ENCODE data around the gene APBA1. TPM values are rescaled to one million over a fixed set of nuclear protein-coding genes. Genes with fewer than 3 reads are reported as not detected.

APBA1 gene
- total and polyA plus RNA-seq, 2 donors (not counting 3 experiments of a cell fraction or from before 2014, with no cell fraction given): 6.1 to 11.3 TPM

DNA sequence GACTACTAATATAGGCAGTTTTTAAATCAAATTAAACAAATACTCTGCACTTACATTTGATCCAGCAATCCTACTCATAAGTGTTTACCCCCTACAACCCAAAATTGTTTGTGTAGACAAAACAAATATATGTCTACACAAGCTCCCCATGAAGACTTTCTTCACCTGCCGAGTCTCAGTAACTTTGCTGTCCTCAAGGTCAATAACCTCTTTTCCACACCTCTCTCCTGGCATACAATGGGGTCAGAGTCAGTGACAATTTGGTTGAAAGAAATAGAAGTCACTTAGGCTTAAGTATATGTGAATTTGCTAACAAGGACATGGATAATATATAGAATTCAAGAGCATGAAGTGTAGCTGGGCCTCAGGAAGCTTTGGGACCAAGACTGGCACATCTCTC lies 29.1 kb downstream of the APBA1 start:
- no TSS peak for BruUV-seq (replicated peaks)
- Histone ChIP-seq H3K9ac (replicated peaks; ENCODE audit: extremely low read depth, insufficient read depth, low read length) (no peak overlapping the region), H3K4me2 (ENCODE audit: insufficient read depth, low read length) (no peak overlapping the region), H3K4me3 (replicated peaks in 1 of 3; ENCODE audit: insufficient read depth in 1 of 3, low read depth in 1 of 3, low read length in 3 of 3) (no peak overlapping the region), H3K27me3 (ENCODE audit: control insufficient read depth in 2 of 2, insufficient read depth in 2 of 2, low read length in 2 of 2) (peaks cover 0 to 3% of the 10 kb centered on the region in 2 experiments), H3K9me1 (replicated peaks; ENCODE audit: control insufficient read depth, extremely low read depth, insufficient read depth, low read length) (no peaks in the 10 kb centered on the region), H3K4me1 (ENCODE audit: control insufficient read depth, extremely low read depth, insufficient read depth, low read length) (no peaks in the 10 kb centered on the region), H3K27ac (ENCODE audit: insufficient read depth, low read depth, low read length) (no peak overlapping the region), H4K20me1 (replicated peaks; ENCODE audit: control insufficient read depth, extremely low read depth, insufficient read depth, low read length) (no peaks in the 10 kb centered on the region), H2AFZ (ENCODE audit: low read depth, low read length) (no peak overlapping the region), H3K36me3 (ENCODE audit: control insufficient read depth in 2 of 2, extremely low read depth in 1 of 2, insufficient read depth in 2 of 2, low read length in 2 of 2) (no peaks in the 10 kb centered on the region), H3K79me2 (ENCODE audit: control insufficient read depth, insufficient read depth, low read length) (no peaks in the 10 kb centered on the region), H3K9me3 (replicated peaks; ENCODE audit: control insufficient read depth, insufficient read depth, low read length) (no peaks in the 10 kb centered on the region)
- ChIA-PET POLR2A (no interaction called here), CTCF (interaction anchor here (1.1 kb wide), 1 partner anchor 15 kb away, joined by 3 read pairs; no protein-coding TSS in a partner anchor)
- TF ChIP-seq, protein P1, sequence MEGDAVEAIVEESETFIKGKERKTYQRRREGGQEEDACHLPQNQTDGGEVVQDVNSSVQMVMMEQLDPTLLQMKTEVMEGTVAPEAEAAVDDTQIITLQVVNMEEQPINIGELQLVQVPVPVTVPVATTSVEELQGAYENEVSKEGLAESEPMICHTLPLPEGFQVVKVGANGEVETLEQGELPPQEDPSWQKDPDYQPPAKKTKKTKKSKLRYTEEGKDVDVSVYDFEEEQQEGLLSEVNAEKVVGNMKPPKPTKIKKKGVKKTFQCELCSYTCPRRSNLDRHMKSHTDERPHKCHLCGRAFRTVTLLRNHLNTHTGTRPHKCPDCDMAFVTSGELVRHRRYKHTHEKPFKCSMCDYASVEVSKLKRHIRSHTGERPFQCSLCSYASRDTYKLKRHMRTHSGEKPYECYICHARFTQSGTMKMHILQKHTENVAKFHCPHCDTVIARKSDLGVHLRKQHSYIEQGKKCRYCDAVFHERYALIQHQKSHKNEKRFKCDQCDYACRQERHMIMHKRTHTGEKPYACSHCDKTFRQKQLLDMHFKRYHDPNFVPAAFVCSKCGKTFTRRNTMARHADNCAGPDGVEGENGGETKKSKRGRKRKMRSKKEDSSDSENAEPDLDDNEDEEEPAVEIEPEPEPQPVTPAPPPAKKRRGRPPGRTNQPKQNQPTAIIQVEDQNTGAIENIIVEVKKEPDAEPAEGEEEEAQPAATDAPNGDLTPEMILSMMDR (IDR thresholded peaks at IDR 0.05; ENCODE audit: extremely low read depth in 1 of 2, insufficient read depth in 1 of 2, low read depth in 1 of 2, low read length in 2 of 2): no peak
- TF ChIP-seq POLR2A (IDR thresholded peaks at IDR 0.05; ENCODE audit: low read depth, low read length) (no peak), MAX (IDR thresholded peaks at IDR 0.05; ENCODE audit: insufficient read depth, insufficient read length) (no peak), JUN (IDR thresholded peaks at IDR 0.05; ENCODE audit: borderline replicate concordance, insufficient read depth, insufficient read length, low read depth) (no peak), FOS (IDR thresholded peaks at IDR 0.05; ENCODE audit: borderline replicate concordance, insufficient read depth, low read length) (no peak), GATA2 (IDR thresholded peaks at IDR 0.05; ENCODE audit: insufficient read depth, insufficient read length, low read depth, low read length) (no peak), MYC (IDR thresholded peaks at IDR 0.05; ENCODE audit: low read depth, low read length) (no peak), EZH2 (IDR thresholded peaks at IDR 0.05; ENCODE audit: borderline replicate concordance, low read depth, low read length, severe bottlenecking) (no peak), POLR2AphosphoS5 (IDR thresholded peaks at IDR 0.05; ENCODE audit: insufficient read depth, low read depth, low read length) (no peak)
- dilution Hi-C loops (cut with MboI; ENCODE audit: extremely low pct_ligation_motif_present, low sequenced_read_pairs) (no loop called here), intact Hi-C loops (cut with micrococcal nuclease) (no loop called here)
- DNase-seq (ENCODE audit: low read depth, low spot score) (no peak), FAIRE-seq (no peak)
